NCI-H2196 (cell line): ENCODE results near the gene ME3.
"Not testable (repeated sequence)": the region's sequence is repeated elsewhere in the genome, so short reads cannot be mapped to it uniquely, and the experiment has no call there.

Experiments
- DNase-seq: peaks from one replicate; lab custom pipeline; 2025; ENCODE audit not compliant: unreplicated experiment; lab: John Stamatoyannopoulos, UW

The ME3 gene

DNA sequence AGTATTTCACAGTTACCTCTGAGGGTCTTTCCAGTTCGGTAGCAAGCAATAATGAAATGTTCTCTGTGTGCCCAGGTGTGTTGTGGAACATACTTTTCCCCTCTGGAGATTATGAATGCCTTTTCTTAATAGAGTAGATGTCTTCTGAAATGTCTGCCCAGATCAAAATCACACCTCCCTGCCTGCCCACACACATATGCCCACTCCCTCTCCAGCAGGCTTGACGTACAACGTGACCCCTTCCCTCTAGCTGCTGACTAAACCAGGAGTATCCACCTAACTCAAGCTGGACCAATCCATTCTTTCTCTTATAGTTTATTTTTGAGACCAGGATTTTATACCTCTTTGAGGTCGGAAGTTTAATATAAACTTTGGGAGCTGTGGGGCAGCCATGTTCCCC, 48.7 kb downstream of the ME3 start:
- no peak for DNase-seq

DNA sequence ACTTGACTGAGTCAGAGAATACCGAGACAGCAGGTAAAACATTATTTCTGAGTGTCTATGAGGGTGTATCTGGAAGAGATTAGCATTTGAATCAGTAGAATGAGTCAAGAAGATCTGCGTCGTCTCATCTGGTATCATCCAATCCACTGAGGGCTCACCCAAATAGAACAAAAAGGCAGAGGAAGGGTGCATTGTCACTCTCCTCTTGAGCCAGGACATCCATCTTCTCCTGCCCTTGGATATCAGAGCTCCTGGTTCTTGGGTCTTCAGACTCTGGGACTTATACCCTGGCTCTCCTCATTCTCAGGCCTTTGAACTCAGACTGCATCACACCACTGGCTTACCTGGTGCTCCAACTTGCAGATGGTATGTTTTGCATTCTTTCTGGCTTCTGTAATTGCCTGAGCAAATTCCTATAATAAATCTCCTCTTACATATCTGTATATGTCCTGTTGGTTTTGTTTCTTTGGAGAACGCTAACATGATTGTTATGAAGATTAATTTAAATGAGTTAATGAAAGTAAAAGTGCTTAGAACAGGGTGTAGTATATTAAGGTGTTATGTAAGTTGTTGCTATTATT, 49.3 kb downstream of the ME3 start:
- no peak for DNase-seq

DNA sequence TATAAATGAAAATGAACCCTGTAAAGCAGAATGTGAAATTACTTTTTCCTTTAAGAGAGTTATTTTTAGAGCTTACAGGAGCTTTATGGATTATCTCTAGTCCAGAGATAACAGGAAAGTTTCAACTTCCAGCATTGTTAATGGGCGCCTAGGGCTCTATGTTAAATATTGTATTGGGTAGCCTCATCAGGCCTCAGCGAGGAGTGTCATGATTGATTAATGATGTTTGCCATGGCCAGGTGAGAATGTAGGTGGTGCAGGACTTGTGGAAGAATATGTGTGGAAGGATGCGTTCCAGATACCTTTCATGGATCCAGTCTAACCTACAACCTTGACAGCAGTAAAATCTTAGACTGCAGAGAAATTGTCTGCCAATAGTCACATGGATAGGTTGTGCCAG, 50.6 kb downstream of the ME3 start:
- DNase-seq, result no peak

DNA sequence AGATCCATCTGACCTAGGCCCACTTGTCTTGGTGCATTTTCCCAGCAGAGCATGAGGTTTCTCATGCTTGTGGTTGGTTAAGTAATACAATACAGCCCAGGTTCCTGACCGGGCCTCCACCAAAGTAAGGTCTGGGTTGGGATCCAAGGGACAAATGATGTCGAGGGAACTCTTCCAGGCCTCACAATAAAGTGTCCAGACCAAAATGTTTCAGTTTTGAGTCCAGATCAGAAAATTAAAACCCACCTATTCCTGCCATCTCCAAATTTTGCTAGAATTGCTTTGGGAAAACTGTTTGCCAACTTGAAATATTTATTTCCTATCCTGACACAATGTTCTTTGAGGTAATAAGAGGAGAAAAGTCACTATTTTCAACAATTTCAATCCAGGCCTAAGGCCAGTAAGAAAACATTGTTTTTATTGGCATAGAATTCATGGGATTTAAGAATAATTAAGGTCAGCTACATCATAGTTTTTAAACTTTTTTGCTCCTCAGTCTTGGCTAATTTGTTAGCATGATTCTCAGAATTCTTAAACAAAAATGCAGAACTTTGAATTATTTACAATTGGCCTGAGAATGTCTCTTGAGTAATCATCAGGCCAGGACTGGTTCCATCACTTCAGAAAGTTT, 51.4 kb downstream of the ME3 start:
- DNase-seq, result no peak

DNA sequence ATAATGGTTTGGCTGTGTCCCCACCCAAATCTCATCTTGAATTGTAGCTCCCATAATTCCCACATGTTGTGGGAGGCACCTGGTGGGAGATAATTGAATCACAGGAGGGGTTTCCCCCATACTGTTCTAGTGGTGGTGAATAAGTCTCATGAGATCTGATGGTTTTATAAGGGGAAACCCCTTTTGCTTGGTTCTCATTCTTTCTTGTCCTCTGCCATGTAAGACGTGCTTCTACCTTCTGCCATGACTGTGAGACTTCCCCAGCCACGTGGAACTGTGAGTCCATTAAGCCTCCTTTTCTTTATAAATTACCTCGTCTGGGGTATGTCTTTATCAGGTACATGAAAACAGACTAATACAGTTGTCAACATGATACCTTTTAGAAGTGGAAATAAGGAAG, 53.0 kb downstream of the ME3 start:
- not testable (repeated sequence) for DNase-seq

DNA sequence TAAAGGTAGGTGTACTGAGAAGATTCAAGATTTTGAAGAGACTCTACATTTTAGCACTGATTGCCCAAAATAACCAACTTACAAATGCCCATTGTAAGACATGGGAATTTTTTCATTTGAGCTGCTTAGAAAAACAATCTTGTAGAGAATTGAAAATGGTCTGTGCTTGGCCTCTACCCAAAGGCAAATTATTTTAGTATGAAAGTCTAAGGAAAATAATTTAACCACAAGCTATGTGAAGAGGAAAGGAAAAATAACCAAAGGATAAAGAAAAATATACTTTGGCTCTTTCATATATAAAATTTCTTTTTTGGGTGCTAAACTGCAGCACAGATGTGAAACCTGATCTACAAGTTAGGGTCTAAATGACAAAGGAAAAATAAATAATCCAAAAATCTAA, 54.9 kb downstream of the ME3 start:
- no peak for DNase-seq

DNA sequence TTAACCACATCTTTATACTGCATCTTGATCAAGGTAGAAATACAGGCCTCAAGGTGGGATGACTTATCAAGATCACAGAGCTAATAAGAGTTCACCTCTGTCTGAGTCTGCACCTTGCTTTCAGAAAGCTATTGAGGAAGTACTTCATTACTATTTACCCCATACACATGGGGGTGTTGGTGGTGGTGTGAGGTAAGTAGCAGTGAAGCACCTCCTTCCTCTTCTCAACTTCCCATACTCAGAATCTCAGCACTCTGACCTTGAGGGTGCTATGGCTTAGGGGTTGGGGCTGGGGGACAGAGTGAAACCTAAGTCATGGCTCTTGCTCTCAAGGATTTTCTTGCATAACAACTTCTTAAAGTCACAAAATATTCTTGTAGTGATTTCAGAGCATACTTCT, 56.9 kb downstream of the ME3 start:
- DNase-seq, result no peak

DNA sequence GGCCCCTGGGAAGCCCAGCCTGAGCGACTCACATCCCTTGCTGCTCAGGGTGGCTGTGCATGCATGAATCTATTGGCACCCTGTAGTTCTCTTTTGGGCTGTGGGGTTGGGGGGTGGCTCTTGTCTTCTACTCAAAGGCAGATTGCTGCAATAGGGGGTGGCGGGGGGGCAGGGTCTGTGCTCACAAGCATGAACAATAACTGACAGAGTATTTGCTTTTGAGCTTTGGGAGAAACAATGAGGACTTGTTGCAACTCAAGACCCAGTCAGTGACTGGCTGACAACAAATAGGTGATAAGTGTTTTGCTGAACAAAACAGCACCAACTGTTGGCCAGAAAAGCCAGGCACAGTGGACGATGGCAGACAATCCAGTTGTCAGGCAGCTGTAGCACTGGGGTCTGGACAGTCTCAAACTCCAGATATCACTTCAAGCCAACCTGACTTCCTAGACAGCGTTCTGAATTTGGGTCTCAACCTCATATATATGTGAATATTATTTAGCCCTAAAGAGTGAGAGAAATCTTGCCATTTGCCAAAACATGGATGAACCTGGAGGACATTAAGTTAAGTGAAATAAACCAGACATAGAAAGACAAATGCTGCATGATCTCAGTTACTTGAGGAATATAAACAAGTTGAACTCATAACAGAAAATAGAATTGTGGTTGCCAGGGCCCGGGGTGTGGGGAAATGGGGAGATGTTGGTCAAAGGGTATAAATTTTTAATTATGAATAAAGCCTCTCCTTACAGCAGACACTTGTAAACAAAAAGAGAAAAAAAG, 61.7 kb downstream of the ME3 start:
- no peak for DNase-seq

DNA sequence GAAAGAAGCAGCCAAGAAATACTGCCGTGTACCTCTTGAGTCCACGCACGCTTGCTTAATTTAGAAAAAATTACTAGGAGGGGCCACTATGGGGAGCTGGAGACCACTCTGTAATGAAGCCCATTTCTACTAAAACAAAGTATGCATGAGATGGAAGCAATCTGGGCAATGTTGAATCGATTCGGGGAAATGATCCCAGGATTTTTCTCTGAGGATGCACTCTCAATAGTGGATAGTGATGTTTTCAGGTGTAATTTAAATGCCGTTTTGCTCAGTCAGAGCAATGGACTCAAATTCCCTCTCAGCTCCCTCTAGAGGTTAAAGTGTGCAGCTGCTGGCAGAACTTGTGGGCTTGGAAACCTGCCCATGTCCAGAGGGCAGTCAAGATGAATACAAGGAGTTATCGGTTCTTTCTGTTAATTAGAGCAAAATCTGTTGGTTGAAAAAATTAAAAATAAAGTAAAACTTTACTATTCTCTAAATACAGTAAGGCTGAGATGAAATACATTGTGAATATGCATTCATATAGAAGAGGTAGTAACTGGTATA, 64.1 kb downstream of the ME3 start:
- DNase-seq, result peak; percentile 54

DNA sequence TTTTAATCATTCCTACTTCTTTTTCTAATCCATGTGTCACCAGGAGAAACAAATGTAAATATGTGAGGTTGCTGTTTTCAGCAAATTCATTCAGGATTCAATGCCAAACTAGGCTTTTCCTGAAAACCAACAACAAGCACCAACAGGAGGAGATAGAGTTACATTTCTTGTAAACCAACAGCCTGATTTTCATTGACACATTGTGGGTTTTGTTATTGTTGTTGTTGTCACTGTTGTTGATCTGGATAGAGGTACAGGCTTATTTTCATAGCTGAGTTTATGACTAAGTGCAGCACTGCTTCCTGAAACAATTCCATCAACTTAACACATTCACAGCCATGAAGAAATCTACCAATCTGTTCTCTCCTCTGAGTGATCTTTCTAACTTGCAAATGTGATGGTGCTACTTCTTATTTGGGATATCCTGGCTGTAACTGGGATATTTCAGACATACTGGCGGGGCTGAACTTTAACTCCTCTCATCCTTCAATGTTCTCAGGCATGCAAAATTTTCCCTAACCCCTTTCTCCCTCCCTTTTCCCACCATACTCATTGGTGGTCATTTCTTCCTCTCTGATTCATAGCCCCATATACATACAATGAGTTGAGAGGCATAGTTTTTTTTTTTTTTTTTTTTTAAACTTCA, 65.5 kb downstream of the ME3 start:
- no peak for DNase-seq

DNA sequence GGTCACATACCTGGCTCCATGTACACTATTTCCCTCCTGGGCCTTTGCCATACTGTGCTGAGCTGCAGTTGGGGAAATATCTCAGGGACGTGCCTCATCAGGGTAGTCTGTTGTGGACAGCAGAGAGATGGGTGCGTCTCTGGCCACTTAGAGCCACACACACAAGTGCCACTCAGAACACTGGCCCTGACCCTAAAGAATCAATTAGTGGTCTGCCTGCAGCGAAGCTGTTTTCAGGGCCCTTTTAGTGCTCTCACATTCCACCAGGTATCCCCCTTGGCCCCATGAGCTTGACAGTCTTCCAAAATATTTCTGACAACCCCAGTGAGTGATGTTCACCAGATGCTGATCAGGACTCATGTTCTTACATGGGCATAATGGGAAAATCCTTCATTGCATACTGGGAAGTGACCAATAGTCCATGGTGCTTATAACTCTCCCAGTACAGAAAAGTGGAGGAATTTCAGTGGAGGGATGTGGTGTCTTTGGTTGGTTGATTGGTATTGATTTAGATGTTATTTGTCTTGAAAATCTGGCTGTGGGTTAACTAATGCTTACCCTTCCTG, 66.1 kb downstream of the ME3 start:
- no peak for DNase-seq

DNA sequence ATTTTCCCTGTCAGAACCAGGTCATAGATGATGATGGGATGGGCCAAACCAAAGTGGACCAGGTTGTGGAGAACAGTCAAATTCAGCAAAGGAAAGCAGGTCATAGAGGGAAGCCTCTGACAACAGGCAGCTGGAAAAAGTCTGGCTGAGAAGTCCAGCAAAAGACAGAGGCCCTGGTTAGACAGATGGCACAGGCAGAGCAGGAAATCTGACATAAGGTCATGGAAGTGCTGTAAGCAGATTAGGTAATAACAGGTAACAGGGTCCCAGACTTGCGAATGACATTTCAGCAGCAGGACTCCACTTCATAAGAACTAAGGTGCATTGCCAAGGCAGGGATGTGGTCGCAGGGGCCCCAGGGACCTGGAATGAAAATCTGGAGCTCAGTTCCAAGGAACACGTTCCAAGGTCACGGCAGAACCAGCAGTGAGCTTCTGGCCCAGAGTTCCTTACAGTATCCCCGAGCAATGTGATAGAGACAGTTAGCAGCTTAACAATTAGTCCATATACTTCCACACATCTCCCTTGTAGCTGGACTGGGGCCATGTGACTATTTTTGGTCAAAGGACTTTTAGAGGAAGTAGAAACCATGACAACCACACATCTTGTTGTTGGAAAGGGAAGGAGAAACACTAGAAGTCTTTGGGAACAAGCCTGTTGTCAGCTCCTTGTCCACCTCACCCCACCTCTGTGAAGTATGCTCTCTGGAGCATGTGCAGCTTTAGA, 75.4 kb downstream of the ME3 start:
- DNase-seq, result peak; percentile 12

DNA sequence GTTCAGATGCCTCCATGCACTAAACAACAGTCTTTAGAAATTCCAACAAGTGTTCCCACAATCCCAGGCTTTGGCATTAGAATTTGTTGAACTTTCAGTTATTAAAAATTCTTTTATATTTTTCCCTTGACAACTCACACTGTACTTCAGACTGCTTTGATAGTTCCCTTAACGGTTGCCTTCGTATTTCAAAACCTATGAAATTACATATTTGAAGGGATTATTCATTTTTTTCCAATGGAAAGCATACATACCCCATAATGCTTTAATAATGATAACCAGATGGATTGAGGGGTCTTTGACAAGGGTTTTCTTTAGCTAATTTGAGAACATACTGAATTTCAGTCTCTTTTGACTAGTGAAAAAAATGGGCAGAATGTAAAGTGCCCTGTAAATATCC, 76.5 kb downstream of the ME3 start:
- DNase-seq, result no peak

DNA sequence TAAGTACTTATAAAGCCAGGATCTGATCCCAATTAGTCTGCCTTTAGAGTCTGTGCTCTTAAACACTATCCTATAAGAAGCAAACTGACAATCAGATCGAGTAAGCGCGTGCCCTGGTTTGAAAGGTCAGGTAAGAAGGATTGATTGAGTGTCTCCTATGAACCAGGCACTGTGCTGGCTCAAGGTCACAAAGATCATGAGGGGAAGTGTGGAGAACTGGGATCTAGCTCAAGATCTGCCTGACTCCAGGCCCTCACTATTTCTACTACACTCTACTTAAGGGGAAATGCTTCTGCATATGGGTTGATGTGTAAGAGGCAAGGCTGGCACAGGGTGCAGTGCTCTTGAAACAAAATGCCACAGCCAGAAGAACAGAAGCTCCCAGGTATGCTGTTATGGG, 77.0 kb downstream of the ME3 start:
- no peak for DNase-seq

DNA sequence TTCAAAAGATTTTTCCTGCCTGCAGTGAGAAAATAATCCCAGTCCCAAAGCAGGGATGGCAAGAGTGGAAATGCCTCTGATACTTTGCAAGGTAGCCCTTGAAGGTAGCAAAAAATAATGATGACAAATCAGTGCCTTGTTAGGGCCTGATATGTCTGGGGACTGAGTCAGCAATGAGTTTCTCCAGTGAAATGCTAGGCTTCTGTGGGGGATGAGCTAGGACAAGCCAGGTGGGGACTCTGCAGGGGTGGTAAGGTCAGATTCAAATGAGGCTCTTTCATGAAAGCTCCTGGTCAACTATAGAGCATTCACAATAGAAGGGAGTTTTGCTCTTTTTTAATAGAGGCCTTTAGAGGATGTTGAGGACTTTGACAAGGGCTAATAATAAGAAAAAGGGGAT, 77.7 kb downstream of the ME3 start:
- no peak for DNase-seq

DNA sequence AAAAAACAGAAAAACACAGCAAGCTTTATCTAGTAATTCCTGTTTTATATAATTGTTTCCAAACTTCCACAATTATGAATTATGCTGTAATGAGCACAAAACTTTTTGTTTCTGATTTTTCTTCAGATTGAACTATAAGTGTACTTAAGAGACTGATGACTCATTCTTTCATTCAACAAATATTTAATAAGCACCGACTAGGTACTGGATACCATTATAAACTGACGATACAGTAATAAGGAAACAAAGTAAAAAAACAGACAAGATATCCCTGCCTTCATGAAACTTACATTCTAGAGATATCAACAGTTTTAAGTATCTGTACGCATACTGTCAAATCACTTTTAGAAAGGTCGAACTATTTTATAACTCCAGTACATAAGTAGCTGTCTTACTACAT, 78.6 kb downstream of the ME3 start:
- no peak for DNase-seq

DNA sequence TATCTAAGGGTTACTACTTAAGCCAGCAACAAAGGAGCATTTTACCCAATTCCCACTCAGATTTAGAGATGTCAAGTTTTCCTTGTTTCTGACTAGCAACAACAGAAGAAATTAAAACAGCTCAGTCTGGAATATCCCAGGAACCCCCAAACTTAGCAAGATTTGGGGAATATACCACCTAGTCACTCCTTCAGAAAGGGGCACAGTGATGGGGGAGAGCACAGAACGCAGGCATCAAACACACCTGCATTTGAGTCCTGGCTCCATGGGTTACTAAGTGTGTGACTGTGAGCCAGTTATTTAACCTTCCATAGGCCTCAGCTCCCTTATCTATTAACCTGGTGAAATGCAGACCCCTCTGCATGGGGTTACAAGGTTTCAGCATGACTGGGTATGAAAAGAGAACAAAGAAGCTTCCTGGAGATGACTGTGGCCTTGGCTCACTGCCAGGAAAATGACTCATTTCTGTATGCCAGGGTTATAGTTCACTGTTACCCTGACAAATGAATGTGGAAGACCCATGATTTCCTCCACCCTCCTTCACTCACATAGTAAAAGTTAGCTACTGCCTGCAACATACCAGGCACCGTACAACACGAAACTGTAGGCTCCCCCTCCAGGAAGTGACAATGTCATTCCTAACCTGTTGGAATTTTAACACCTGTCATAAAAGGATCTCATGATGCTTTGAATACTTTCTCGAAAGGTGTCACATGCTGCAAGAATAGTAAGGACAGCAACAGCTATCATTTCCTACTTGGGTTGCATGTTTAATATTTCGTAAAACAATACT, 79.6 kb downstream of the ME3 start:
- peak; percentile 88 for DNase-seq

DNA sequence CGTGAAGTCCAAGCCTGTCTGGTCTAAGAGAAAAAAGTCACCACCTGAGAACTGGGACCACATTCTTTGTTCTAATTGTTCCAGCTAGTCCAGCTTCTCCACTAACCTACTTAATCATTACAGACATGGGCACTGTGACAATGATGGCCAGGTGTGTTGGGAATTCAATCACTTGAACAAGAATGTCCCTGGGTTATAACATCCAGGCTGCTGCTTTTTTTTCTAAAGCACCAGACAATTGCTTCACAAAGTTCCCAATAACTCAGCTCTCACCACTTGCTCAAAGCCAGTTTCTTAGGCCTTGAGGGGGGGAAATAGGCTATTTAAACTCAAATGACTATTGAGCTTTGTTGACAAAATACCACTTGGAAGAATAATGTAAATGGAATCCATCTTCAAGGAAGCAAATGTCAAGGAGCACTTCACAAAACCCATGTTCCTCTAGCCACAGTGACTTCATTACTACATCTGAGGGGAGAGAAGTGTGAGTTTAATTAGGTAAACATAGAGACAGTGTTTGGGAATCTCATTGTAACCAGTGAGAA, 80.3 kb downstream of the ME3 start:
- peak; percentile 59 for DNase-seq

DNA sequence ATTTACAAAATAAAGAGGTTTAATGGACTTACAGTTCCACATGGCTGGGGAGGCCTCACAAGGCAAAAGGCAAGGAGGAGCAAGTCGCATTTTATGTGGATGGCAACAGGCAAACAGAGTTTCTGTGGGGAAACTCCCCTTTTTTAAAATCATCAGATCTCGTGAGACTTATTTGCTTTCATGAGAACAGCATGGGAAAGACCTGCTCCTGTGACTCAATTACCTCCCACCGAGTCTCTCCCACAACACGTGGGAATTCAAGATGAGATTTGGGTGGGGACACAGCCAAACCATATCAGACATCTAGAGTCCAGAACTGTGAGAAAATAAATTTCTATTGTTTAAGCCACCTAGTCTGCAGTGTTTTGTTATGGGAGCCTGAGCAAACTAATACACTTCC, 80.8 kb downstream of the ME3 start:
- DNase-seq, result no peak
